H1 (cell line): ENCODE measurements around the gene ATP5ME. TPM values are rescaled to one million over a fixed set of nuclear protein-coding genes. Genes with fewer than 3 reads are reported as not detected.

Source experiments
- CTCF ChIA-PET: fragments of 300-600 bp; sonication (Branson Sonifier 250); formaldehyde crosslinking; loops from one replicate; lab custom pipeline; 2021; ENCODE audit not compliant: partially characterized antibody; lab: Charles Lee
- POLR2A ChIA-PET: fragments of 300-600 bp; sonication (Branson Sonifier 250); formaldehyde crosslinking; loops from one replicate; lab custom pipeline; 2021; ENCODE audit warnings: inconsistent platforms; ENCODE audit not compliant: partially characterized antibody; lab: Charles Lee
- DNase-seq, 2 experiments: peaks; one replicate each; pipeline versions ENCODE4 v3.0.0 to v3.0.0-alpha.2; 2010 to 2022; ENCODE audit warnings: low spot score in 2 of 2, low read depth in 1 of 2, mixed read lengths in 1 of 2
- FAIRE-seq: peaks from 2 replicates; lab custom pipeline; 2011; peaks lifted over from hg19 to GRCh38; lab: Jason Lieb, UNC
- H2AFZ ChIP-seq: 2 replicates; pipeline ENCODE4 v1.8.1; 2012; ENCODE audit warnings: low read length, inconsistent platforms
- H2AK5ac ChIP-seq: 2 replicates; pipeline ENCODE4 v1.6.1; 2013; ENCODE audit warnings: low read depth, low read length
- H2BK120ac ChIP-seq: replicated peaks from 2 replicates; pipeline ENCODE3; 2013; ENCODE audit warnings: low read depth, low read length, inconsistent platforms
- H2BK12ac ChIP-seq: 2 replicates; pipeline ENCODE4 v1.6.1; 2013; ENCODE audit warnings: low read depth, low read length
- H2BK15ac ChIP-seq: 2 replicates; pipeline ENCODE4 v1.6.1; 2013; ENCODE audit warnings: low read length
- H2BK20ac ChIP-seq: 2 replicates; pipeline ENCODE4 v1.6.1; 2013; ENCODE audit warnings: low read length
- H2BK5ac ChIP-seq: 2 replicates; pipeline ENCODE4 v1.6.1; 2013; ENCODE audit warnings: low read depth, low read length
- H3K14ac ChIP-seq: 2 replicates; pipeline ENCODE4 v1.6.1; 2013; ENCODE audit warnings: inconsistent platforms; ENCODE audit not compliant: insufficient read length
- H3K18ac ChIP-seq: 2 replicates; pipeline ENCODE4 v1.6.1; 2013; ENCODE audit warnings: low read length; ENCODE audit errors: extremely low read depth
- H3K23ac ChIP-seq: 2 replicates; pipeline ENCODE4 v1.6.1; 2013; ENCODE audit warnings: inconsistent platforms; ENCODE audit not compliant: insufficient read length
- H3K23me2 ChIP-seq: 2 replicates; pipeline ENCODE4 v1.6.1; 2013; ENCODE audit warnings: low read depth, low read length
- H3K27ac ChIP-seq: 2 replicates; pipeline ENCODE4 v1.6.1; 2011; ENCODE audit warnings: low read depth, low read length, inconsistent platforms
- H3K27me3 ChIP-seq, 4 experiments: replicated peaks in 1 of 4; 1 replicate in 1 of 4; 2 replicates in 3 of 4; pipeline versions ENCODE4 v1.6.1 to v1.8.1; 2011 to 2013; ENCODE audit warnings: low read length in 3 of 4, mild to moderate bottlenecking in 3 of 4, inconsistent platforms in 2 of 4, mixed read lengths in 2 of 4, moderate library complexity in 1 of 4; ENCODE audit not compliant: control insufficient read depth in 3 of 4, insufficient read depth in 3 of 4; ENCODE audit errors: extremely low read depth in 1 of 4
- H3K36me3 ChIP-seq, 4 experiments: 2 replicates each; pipeline versions ENCODE4 v1.6.1 to v1.8.1; 2011 to 2013; ENCODE audit warnings: mild to moderate bottlenecking in 4 of 4, low read length in 3 of 4, moderate library complexity in 2 of 4, control low read depth in 1 of 4, inconsistent platforms in 1 of 4; ENCODE audit not compliant: insufficient read depth in 4 of 4, control insufficient read depth in 2 of 4
- H3K4ac ChIP-seq: replicated peaks from 2 replicates; pipeline ENCODE3; 2013; ENCODE audit warnings: low read length, low read depth, mixed read lengths, inconsistent platforms; ENCODE audit not compliant: insufficient read length
- H3K4me1 ChIP-seq, 4 experiments: replicated peaks in 1 of 4; 1 replicate in 1 of 4; 2 replicates in 3 of 4; pipeline versions ENCODE4 v1.6.1 to v1.8.1; 2011 to 2013; ENCODE audit warnings: low read length in 3 of 4, inconsistent platforms in 2 of 4, mixed read lengths in 1 of 4; ENCODE audit not compliant: insufficient read depth in 4 of 4, control insufficient read depth in 3 of 4
- H3K4me2 ChIP-seq, 2 experiments: 2 replicates each; pipeline versions ENCODE4 v1.6.1 to v1.8.1; 2011 to 2013; ENCODE audit warnings: low read depth in 2 of 2, low read length in 2 of 2, control low read depth in 1 of 2, inconsistent platforms in 1 of 2, mild to moderate bottlenecking in 1 of 2; ENCODE audit not compliant: insufficient read depth in 1 of 2
- H3K4me3 ChIP-seq, 4 experiments: fragments of 200-600, 300-600 bp in 1 of 4; sonication (generic), shearing (Covaris generic), sonication (Bioruptor Twin) in 1 of 4; 2 replicates each; pipeline versions ENCODE4 v1.5.1 to v1.8.1; 2011 to 2016; ENCODE audit warnings: low read length in 4 of 4, low read depth in 3 of 4, control low read depth in 2 of 4, inconsistent platforms in 2 of 4, mild to moderate bottlenecking in 2 of 4, mixed read lengths in 1 of 4, moderate library complexity in 1 of 4; ENCODE audit not compliant: insufficient read depth in 2 of 4; ENCODE audit errors: extremely low read depth in 1 of 4
- H3K56ac ChIP-seq: replicated peaks from 2 replicates; pipeline ENCODE3; 2013; ENCODE audit warnings: low read depth, mild to moderate bottlenecking, mixed read lengths, low read length, inconsistent platforms; ENCODE audit not compliant: insufficient read length
- H3K79me1 ChIP-seq: 2 replicates; pipeline ENCODE4 v1.6.1; 2013; ENCODE audit warnings: low read depth, low read length, control low read depth
- H3K79me2 ChIP-seq, 2 experiments: 2 replicates each; pipeline versions ENCODE4 v1.6.1 to v1.8.1; 2012 to 2013; ENCODE audit warnings: low read length in 2 of 2, mild to moderate bottlenecking in 2 of 2, inconsistent platforms in 1 of 2; ENCODE audit not compliant: insufficient read depth in 2 of 2, control insufficient read depth in 1 of 2
- H3K9ac ChIP-seq, 4 experiments: replicated peaks in 1 of 4; 1 replicate in 1 of 4; 2 replicates in 3 of 4; pipeline versions ENCODE4 v1.6.1 to v1.8.1; 2011 to 2013; ENCODE audit warnings: low read depth in 3 of 4, low read length in 3 of 4, control low read depth in 2 of 4, mild to moderate bottlenecking in 2 of 4, moderate library complexity in 2 of 4, inconsistent platforms in 1 of 4; ENCODE audit errors: extremely low read depth in 1 of 4
- H3K9me3 ChIP-seq, 2 experiments: 2 replicates each; pipeline versions ENCODE4 v1.6.1 to v1.8.1; 2012 to 2013; ENCODE audit warnings: mild to moderate bottlenecking in 2 of 2, moderate library complexity in 2 of 2, control low read depth in 1 of 2, inconsistent platforms in 1 of 2, low read depth in 1 of 2, low read length in 1 of 2, mixed read lengths in 1 of 2; ENCODE audit not compliant: insufficient read depth in 2 of 2
- H4K20me1 ChIP-seq, 2 experiments: replicated peaks in 1 of 2; 2 replicates each; pipeline versions ENCODE3 to v1.8.1; 2011 to 2013; ENCODE audit warnings: inconsistent platforms in 2 of 2, low read length in 2 of 2, mild to moderate bottlenecking in 1 of 2; ENCODE audit not compliant: insufficient read depth in 2 of 2, control insufficient read depth in 1 of 2
- H4K5ac ChIP-seq: 2 replicates; pipeline ENCODE4 v1.6.1; 2013; ENCODE audit warnings: low read length, low read depth, mixed read lengths, inconsistent platforms; ENCODE audit not compliant: insufficient read length
- H4K8ac ChIP-seq: 2 replicates; pipeline ENCODE4 v1.8.0; 2013; ENCODE audit warnings: mild to moderate bottlenecking, moderate library complexity, low read length, inconsistent platforms; ENCODE audit not compliant: insufficient read depth; ENCODE audit errors: extremely low read depth
- H4K91ac ChIP-seq: replicated peaks from 2 replicates; pipeline ENCODE3; 2013; ENCODE audit warnings: low read length, mixed read lengths, inconsistent platforms; ENCODE audit not compliant: insufficient read length
- CEBPB ChIP-seq: IDR thresholded peaks from 2 replicates; pipeline ENCODE4 v1.6.1; 2012; ENCODE audit warnings: low read depth, low read length
- CREB1 ChIP-seq: IDR thresholded peaks from 2 replicates; pipeline ENCODE4 v1.6.1; 2012; ENCODE audit warnings: inconsistent platforms
- JUND ChIP-seq: IDR thresholded peaks from 2 replicates; pipeline ENCODE4 v1.6.1; 2011; ENCODE audit warnings: mild to moderate bottlenecking, improper control_type of control experiment, low read length
- KDM1A ChIP-seq: fragments of 200-600, 300-600 bp; sonication (generic); IDR thresholded peaks from 2 replicates; pipeline ENCODE4 v1.7.1; 2016; ENCODE audit warnings: mild to moderate bottlenecking, low read length, borderline replicate concordance
- NANOG ChIP-seq: IDR thresholded peaks from 2 replicates; pipeline ENCODE4 v1.6.1; 2011; ENCODE audit warnings: low read length, low read depth, mild to moderate bottlenecking, inconsistent platforms; ENCODE audit not compliant: insufficient read depth, poor library complexity, severe bottlenecking
- POLR2A ChIP-seq, 2 experiments: IDR thresholded peaks; 1 replicate in 1 of 2; 2 replicates in 1 of 2; pipeline ENCODE4 v1.6.1; 2011; ENCODE audit warnings: low read depth in 2 of 2, low read length in 2 of 2, mild to moderate bottlenecking in 2 of 2; ENCODE audit errors: control extremely low read depth in 1 of 2
- SUZ12 ChIP-seq: fragments of 200-600 bp; sonication (generic); IDR thresholded peaks from 2 replicates; pipeline ENCODE4 v1.6.1; 2012; ENCODE audit warnings: mild to moderate bottlenecking, inconsistent platforms, low read length, moderate library complexity, mixed read lengths
- TAF1 ChIP-seq: IDR thresholded peaks from 2 replicates; pipeline ENCODE4 v1.6.1; 2011; ENCODE audit warnings: mild to moderate bottlenecking, low read depth, low read length
- TCF12 ChIP-seq: IDR thresholded peaks from 2 replicates; pipeline ENCODE4 v1.6.1; 2011; ENCODE audit warnings: low read depth, mild to moderate bottlenecking, low read length
- ZNF274 ChIP-seq: IDR thresholded peaks from 2 replicates; pipeline ENCODE4 v1.7.0; 2012; ENCODE audit warnings: low read length, borderline replicate concordance; ENCODE audit errors: extremely low read depth
- WGBS, 2 experiments: shearing (Covaris generic) in 1 of 2; methylation state at CpG; one replicate each; pipeline versions ENCODE4 v1.1.6 to v1.1.7; 2013 to 2015; ENCODE audit warnings: low lambda C conversion rate in 2 of 2, mixed read lengths in 2 of 2, inconsistent platforms in 1 of 2, low coverage in 1 of 2, missing lambda C conversion rate in 1 of 2; ENCODE audit not compliant: insufficient replicate concordance in 2 of 2, insufficient coverage in 1 of 2, insufficient read length in 1 of 2; ENCODE audit errors: extremely low coverage in 1 of 2, missing lambda C conversion rate in 1 of 2; 5-methylcytosine and 5-hydroxymethylcytosine counted together
- polyA plus RNA-seq, 7 experiments: library from polyadenylated mRNA; depleted of rRNA in 3 of 7; stranded (reverse) in 5 of 7; unstranded in 2 of 7; fragments of >200 nt in 5 of 7; fragments of 200-250 nt in 2 of 7; gene quantifications; 1 replicate in 5 of 7; 2 replicates in 1 of 7; 4 replicates in 1 of 7; pipeline versions ENCODE4 v1.2.1 to v1.2.3, GENCODE V29; 2011 to 2013; ENCODE audit warnings: missing spikeins in 2 of 7, mixed read lengths in 2 of 7
- total RNA-seq: library from RNA; stranded (reverse); fragmentation: NEBNext Ultra II Directional; extraction: Animal tissue kit (Norgen Biotek cat#: 25700); gene quantifications from 2 replicates; pipeline ENCODE4 v1.2.1, GENCODE V29; 2021
- TF ChIP-seq, protein P1 (sequence below): IDR thresholded peaks from 2 replicates; pipeline ENCODE4 v1.6.1; 2012; ENCODE audit warnings: inconsistent platforms

The ATP5ME gene
- total and polyA plus RNA-seq, 2 of the 8 experiments (the other 6 are each of a cell fraction or from before 2014, with no cell fraction given): 375 to 450 TPM

DNA sequence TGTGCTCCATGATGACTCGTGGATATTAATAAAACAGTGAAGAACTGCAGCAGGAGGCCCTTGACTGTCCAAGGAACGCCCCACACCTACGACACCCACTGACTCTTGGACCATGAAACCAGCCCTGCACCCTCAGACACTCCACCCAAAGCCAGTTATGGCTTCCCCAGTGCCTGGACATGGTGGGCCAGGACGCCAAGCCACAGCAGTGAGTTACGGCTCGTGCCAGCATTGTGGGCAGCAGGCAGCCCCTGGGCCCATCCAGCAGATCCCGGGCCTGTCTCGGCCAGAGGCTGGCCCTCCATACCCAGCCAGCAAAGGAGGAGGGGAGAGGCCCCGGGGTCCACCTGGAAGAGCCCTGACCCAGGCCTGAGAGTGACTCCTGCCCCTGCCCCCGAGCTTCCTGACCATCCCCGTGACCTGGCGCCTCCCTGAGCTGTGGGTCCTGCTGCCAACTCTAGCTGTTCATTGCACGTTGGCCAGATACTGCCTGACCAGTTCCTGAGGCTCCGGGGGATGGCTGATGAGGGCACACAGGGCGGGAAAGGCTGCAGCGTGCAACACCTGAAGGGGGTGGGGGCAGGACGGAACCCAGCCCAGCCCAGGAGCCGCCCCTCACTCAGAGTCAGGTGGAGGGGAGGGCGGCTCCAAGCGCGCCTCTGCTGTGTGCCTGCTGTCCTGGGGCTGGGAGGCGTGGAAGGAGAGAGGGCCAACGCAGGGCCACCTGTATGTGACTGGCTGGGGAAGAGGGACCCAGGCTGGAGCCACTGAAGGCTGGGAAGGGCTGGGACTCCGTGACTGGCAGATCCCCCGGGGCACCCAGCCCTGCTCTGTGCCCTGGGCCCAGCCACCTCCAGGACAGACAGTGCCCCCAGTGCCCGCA lies 14.1 kb upstream of the ATP5ME start:
- no peak overlapping the region for H4K91ac ChIP-seq
- peaks cover 0 to 25% (median 19%) of the 10 kb centered on the region in 4 experiments; a peak in 6 of 7 replicates for H3K4me1 ChIP-seq
- no peak overlapping the region for H3K27ac ChIP-seq
- ChIA-PET POLR2A (interaction anchor here (0.6 to 2.2 kb wide), 8 partner anchors 8 to 280 kb away, joined by 3 to 9 read pairs (median 3); no protein-coding TSS in a partner anchor), CTCF (interaction anchor here (0.6 to 5.7 kb wide), 4 partner anchors 12 to 82 kb away, joined by 3 to 65 read pairs (median 3); no protein-coding TSS in a partner anchor)
- no peak overlapping the region for H3K56ac ChIP-seq
- no peak overlapping the region for H3K14ac ChIP-seq
- H3K23me2 ChIP-seq: peaks cover 6% of the 10 kb centered on the region; the same call in 1 of the 2 replicates
- no peak overlapping the region for H3K23ac ChIP-seq
- no peak overlapping the region for H4K5ac ChIP-seq
- peak overlapping the region; percentile 99 for H2BK15ac ChIP-seq
- H2BK120ac ChIP-seq: peak overlapping the region; percentile 21
- peak overlapping the region; percentile 71; the same call in 1 of the 2 replicates for H3K18ac ChIP-seq
- peak overlapping the region; percentile 33 to 66 (median 46) for H3K4me3 ChIP-seq
- H2AFZ ChIP-seq: no peak overlapping the region
- no peak overlapping the region for H2BK5ac ChIP-seq
- peak overlapping the region; percentile 95; the same call in 1 of the 2 replicates for H2AK5ac ChIP-seq
- H3K79me1 ChIP-seq: no peaks in the 10 kb centered on the region
- no peak overlapping the region; a peak in 2 of 7 replicates for H3K9ac ChIP-seq
- WGBS, 2 experiments: 43% methylated on average over 19 of the region's 26 CpGs; no CpG with 5 or more reads in 1 of the 2 experiments
- peak overlapping the region; percentile 71 for H3K4ac ChIP-seq
- peak overlapping the region; percentile 81; the same call in 1 of the 2 replicates for H4K8ac ChIP-seq
- H3K36me3 ChIP-seq: no peaks in the 10 kb centered on the region
- no peaks in the 10 kb centered on the region for H3K9me3 ChIP-seq
- H2BK20ac ChIP-seq: no peak overlapping the region
- peak overlapping the region; percentile 85; the same call in 1 of the 2 replicates for H2BK12ac ChIP-seq
- H4K20me1 ChIP-seq: peaks cover 0 to 6% of the 10 kb centered on the region in 2 experiments
- H3K27me3 ChIP-seq: peaks cover 0 to 4% (median 0%) of the 10 kb centered on the region in 4 experiments; a peak in 1 of 7 replicates
- FAIRE-seq: no peak
- peak overlapping the region; percentile 68 to 85 for H3K4me2 ChIP-seq
- DNase-seq: no peak
- no peaks in the 10 kb centered on the region for H3K79me2 ChIP-seq
- peak in 1 of 2 experiments; percentile 38; a peak in 2 of 3 replicates for TF ChIP-seq POLR2A (IDR thresholded peaks at IDR 0.05; ENCODE audit: control extremely low read depth in 1 of 2, low read depth in 2 of 2, low read length in 2 of 2)
- TF ChIP-seq CREB1: no peak
- TF ChIP-seq ZNF274: no peak
- TF ChIP-seq CEBPB: no peak
- no peak for TF ChIP-seq KDM1A
- TF ChIP-seq JUND: no peak
- TF ChIP-seq, protein P1, sequence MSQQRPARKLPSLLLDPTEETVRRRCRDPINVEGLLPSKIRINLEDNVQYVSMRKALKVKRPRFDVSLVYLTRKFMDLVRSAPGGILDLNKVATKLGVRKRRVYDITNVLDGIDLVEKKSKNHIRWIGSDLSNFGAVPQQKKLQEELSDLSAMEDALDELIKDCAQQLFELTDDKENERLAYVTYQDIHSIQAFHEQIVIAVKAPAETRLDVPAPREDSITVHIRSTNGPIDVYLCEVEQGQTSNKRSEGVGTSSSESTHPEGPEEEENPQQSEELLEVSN: peak; percentile 99
- TF ChIP-seq NANOG: no peak
- no peak for TF ChIP-seq SUZ12
- no peak for TF ChIP-seq TCF12
- peak; percentile 28; the same call in 1 of the 2 replicates for TF ChIP-seq TAF1
